ENCODE data around the gene FGD4. TPM values are rescaled to one million over a fixed set of nuclear protein-coding genes. Genes with fewer than 3 reads are reported as not detected.
"Not testable (repeated sequence)": the region's sequence is repeated elsewhere in the genome, so short reads cannot be mapped to it uniquely, and the experiment has no call there.

The FGD4 gene
- total RNA-seq, 1 experiment from 2014 or later, result 8.1 TPM

- no peak for DNase-seq (ENCODE audit: low read depth)
Measured at GRCh38 chr12:32560520-32560919, 161.2 kb downstream of the FGD4 start.

- DNase-seq (ENCODE audit: low read depth), result no peak
Measured at GRCh38 chr12:32561931-32562341, 162.6 kb downstream of the FGD4 start.

- not testable (repeated sequence) for DNase-seq (ENCODE audit: low read depth)
Measured at GRCh38 chr12:32562413-32562812, 163.1 kb downstream of the FGD4 start.

GRCh38 chr12:32566663-32567295, 167.4 kb downstream of the FGD4 start:
- no peak for DNase-seq (ENCODE audit: low read depth)

DNA sequence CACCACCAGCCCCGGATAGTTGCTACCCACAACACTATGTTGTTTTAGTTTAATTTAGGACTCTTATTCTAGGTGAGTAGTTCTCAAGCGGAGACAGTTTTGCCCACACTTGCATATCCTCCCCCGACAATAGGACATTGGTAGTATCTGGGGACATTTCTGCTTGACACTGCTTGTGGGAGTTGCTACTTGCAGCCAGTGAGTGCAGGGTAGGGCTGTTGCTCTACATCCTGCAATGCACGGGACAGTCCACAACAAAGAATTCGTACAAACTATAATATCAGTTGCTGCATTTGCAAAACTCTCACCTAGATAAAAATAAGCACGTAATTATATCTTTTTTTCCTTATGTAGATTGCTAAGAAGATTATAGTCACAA, 167.9 kb downstream of the FGD4 start:
- DNase-seq (ENCODE audit: low read depth), result no peak

DNA sequence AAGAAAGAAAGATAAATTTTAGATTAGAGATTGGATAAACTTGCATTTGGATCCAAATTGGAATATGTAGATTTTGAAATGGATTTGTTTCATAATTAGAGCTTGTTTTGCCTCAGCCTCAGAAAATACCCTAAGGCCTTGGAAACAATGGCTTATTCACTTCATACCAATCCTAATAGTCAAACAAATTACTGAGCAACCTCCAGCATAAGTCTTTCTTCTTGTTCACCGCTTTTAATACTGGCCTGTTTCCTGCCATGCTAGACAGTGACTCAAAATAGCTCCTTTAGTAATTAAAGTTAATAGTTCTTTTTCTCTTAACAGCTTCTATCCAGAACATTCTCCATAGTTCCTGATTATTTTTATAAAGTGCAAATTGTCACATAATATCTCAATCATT, 168.9 kb downstream of the FGD4 start:
- peak; percentile 78 for DNase-seq (ENCODE audit: low read depth)

- DNase-seq (ENCODE audit: low read depth), result peak; percentile 90
Measured at GRCh38 chr12:32569259-32569658, 169.9 kb downstream of the FGD4 start.

- DNase-seq (ENCODE audit: low read depth), result no peak
Measured at GRCh38 chr12:32574585-32574984, 175.2 kb downstream of the FGD4 start.

DNA sequence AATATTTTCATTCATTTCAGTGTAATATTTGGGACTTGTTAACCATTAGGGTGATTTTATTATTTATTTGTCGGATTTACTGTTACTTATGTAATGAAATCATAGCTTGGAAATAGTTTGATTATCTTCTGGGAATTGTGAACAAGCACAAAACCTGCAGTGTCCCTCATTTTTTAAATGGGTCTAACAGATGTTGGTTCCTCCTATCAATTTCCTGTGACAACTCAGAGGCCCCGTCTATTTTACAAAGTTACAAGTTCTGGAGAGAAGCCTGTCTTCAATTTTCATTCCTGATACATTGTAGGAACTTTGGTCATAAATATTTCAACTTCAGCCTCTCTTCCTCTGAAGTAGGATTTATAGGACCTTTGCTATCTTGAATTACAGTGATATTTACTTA, 178.0 kb downstream of the FGD4 start:
- DNase-seq (ENCODE audit: low read depth), result no peak

- DNase-seq (ENCODE audit: low read depth), result peak; percentile 48
Measured at GRCh38 chr12:32583534-32583933, 184.2 kb downstream of the FGD4 start.

DNA sequence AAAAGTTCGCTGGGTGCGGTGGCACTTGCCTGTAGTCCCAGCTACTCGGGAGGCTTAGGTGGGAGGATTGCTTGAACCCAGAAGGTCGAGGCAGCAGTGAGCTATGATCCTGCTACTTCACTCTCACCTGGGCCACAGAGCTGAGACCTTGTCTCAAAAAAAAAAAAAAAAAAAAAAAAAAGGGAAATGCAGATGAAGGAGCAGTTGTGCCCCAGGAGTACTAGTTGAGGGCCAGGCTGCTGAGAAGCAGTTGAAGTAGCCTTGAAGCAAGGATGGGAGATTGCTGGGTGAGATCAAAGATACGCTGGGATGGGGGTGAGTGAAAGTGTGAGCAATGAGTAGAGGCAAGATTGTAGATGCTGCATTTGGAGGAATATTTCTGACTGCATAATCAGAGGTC, 186.3 kb downstream of the FGD4 start:
- DNase-seq (ENCODE audit: low read depth), result no peak

DNA sequence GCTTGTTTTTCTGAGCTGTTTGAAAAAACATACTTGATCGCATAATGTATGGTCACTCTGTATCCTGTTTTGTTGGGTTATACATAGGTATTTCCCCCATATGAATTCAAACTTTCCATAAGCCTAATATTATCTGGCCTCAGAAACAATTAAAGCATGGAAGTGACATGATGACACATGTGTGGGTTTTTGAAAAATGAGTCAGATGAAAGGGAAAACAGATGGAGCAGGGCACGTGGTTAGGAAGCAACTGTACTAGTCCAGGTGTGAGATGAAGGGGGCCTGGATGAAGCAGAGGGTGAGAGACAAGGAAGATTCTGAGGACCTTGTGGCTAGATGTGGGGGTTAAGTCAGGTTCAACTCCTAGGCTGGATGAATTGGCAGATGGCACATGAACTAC, 187.0 kb downstream of the FGD4 start:
- DNase-seq (ENCODE audit: low read depth), result peak; percentile 83

DNA sequence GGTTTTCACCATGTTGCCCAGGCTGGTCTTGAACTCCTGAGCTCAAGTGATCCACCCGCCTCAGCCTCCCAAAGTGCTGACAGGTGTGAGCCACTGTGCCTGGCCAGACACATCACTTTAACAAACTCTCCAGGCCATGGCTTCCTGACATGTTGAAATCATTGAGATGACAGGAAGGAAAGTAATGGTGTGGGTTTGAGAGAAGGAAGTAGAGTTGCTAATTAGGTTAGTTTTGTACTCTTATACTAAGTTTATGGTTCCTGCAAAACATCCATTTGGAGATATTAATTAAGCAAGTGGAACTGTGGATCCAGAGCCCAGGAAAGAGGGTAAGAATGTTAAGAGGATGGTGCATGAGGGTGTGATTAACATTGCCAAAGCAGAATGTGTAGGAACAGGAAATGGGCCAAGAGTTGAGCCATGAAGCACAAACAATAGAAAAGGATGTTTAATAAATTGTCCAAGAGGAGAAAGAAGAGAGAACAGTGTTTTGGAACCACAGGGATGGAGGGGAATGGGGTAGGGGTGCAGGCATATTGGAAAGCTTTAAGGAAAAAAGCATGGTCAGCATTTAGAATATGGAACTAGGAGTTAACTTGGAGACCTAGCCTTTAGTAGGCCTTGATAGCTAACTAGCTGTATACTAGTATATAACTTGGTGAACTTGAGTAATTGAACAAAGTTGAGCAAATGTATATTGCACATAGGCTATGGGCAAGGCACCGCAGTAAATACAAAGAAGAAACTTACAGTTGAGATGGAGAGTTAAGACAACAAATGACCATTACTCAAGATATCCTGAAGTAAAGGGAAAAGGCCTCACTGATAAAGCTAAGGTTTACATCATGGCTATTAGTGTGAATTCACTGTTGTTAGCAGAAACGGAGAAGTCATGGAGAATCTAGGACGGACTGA, 188.5 kb downstream of the FGD4 start:
- DNase-seq (ENCODE audit: low read depth), result no peak

GRCh38 chr12:32588604-32589003, 189.2 kb downstream of the FGD4 start:
- DNase-seq (ENCODE audit: low read depth), result no peak

- no peak for DNase-seq (ENCODE audit: low read depth)
Measured at GRCh38 chr12:32589165-32589865, 190.0 kb downstream of the FGD4 start.

- peak; percentile 51 for DNase-seq (ENCODE audit: low read depth)
Measured at GRCh38 chr12:32595251-32595650, 195.9 kb downstream of the FGD4 start.

GRCh38 chr12:32596030-32596429, 196.7 kb downstream of the FGD4 start:
- no peak for DNase-seq (ENCODE audit: low read depth)

- no peak for DNase-seq (ENCODE audit: low read depth)
Measured at GRCh38 chr12:32598688-32599087, 199.3 kb downstream of the FGD4 start.

GRCh38 chr12:32600681-32601080, 201.3 kb downstream of the FGD4 start:
- no peak for DNase-seq (ENCODE audit: low read depth)

DNA sequence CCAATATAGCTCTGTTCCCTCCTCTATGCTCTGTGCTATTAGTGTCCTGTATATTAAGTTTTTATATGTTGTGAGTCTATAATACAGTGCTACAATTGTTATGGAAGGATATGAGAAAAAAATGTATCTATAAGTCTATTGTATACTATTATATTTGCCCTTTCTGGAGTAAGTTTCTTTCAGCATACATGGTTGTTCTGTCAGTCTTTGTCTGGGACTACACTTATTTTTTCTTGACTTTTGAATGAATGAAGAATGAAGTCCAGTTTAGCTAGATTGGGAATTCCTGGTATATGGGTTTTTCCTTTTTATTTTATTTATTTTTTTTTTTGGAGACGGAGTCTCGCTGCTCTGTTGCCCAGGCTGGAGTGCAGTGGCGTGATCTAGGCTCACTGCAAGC, 203.7 kb downstream of the FGD4 start:
- no peak for DNase-seq (ENCODE audit: low read depth)

- DNase-seq (ENCODE audit: low read depth), result peak; percentile 6
Measured at GRCh38 chr12:32603858-32604257, 204.5 kb downstream of the FGD4 start.

DNA sequence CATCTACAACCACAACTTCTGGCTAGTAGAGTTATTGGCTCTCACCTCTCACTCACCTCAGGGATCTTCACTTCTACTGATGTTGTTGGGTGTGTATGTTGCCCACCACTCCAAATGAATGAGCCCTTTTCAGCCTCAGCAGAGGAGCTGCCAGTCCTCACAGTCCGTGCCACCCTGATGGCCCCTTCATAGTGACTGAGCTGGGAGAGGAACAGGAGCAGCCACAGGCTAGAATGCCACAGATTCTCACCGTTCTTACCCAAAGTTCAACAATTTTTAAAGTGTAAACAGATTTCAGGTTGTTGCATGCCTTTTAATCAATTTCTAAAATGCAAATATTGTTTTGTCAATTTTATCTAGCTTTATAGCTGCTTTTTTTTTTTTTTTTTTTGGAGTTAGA, 205.2 kb downstream of the FGD4 start:
- no peak for DNase-seq (ENCODE audit: low read depth)

All from LHCN-M2 (cell line).